HUES6 (cell line): Measurements from ENCODE around the gene OLFML3.
A peak's percentile ranks its signal among the peaks of the same experiment; 100 is the strongest.
"Not testable (repeated sequence)": the region's sequence is repeated elsewhere in the genome, so short reads cannot be mapped to it uniquely, and the experiment has no call there.

Source experiments
- H3K27ac ChIP-seq: 2 replicates; pipeline ENCODE4 v1.7.0; 2013; ENCODE audit warnings: low read depth, mild to moderate bottlenecking, low read length, inconsistent platforms
- H3K27me3 ChIP-seq: 2 replicates; pipeline ENCODE4 v1.6.1; 2013; ENCODE audit warnings: low read length; ENCODE audit not compliant: control insufficient read depth, insufficient read depth
- H3K36me3 ChIP-seq: 2 replicates; pipeline ENCODE4 v1.6.1; 2013; ENCODE audit warnings: low read length; ENCODE audit not compliant: control insufficient read depth, insufficient read depth
- H3K4me1 ChIP-seq: 2 replicates; pipeline ENCODE4 v1.6.1; 2013; ENCODE audit warnings: low read length; ENCODE audit not compliant: control insufficient read depth, insufficient read depth
- H3K4me3 ChIP-seq: 2 replicates; pipeline ENCODE4 v1.5.1; 2013; ENCODE audit warnings: low read depth, low read length
- H3K9ac ChIP-seq: one replicate; pipeline ENCODE4 v1.6.1; 2013; ENCODE audit warnings: mild to moderate bottlenecking, low read length
- H3K9me3 ChIP-seq: 2 replicates; pipeline ENCODE4 v1.6.1; 2013; ENCODE audit warnings: low read depth, low read length; ENCODE audit not compliant: control insufficient read depth, insufficient read depth

Gene OLFML3

DNA sequence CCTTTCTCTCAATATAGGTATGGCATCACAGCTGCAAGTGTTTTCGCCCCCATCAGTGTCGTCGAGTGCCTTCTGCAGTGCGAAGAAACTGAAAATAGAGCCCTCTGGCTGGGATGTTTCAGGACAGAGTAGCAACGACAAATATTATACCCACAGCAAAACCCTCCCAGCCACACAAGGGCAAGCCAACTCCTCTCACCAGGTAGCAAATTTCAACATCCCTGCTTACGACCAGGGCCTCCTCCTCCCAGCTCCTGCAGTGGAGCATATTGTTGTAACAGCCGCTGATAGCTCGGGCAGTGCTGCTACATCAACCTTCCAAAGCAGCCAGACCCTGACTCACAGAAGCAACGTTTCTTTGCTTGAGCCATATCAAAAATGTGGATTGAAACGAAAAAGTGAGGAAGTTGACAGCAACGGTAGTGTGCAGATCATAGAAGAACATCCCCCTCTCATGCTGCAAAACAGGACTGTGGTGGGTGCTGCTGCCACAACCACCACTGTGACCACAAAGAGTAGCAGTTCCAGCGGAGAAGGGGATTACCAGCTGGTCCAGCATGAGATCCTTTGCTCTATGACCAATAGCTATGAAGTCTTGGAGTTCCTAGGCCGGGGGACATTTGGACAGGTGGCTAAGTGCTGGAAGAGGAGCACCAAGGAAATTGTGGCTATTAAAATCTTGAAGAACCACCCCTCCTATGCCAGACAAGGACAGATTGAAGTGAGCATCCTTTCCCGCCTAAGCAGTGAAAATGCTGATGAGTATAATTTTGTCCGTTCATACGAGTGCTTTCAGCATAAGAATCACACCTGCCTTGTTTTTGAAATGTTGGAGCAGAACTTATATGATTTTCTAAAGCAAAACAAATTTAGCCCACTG is 38.7 kb upstream of the OLFML3 start:
- Histone ChIP-seq H3K36me3 (peaks cover 25% of the 10 kb centered on the region), H3K27ac (no peak overlapping the region), H3K4me1 (peaks cover 12% of the 10 kb centered on the region), H3K9me3 (no peaks in the 10 kb centered on the region), H3K9ac (no peak overlapping the region), H3K27me3 (no peaks in the 10 kb centered on the region), H3K4me3 (no peak overlapping the region)

DNA sequence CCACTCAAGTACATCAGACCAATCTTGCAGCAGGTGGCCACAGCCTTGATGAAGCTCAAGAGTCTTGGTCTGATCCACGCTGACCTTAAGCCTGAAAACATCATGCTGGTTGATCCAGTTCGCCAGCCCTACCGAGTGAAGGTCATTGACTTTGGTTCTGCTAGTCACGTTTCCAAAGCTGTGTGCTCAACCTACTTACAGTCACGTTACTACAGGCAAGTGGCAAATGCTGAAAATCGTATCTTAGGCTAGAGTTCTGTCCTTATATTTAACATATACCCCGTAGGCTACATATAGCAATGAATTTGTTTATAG is 38.1 kb upstream of the OLFML3 start:
- Histone ChIP-seq H3K9ac (no peak overlapping the region), H3K9me3 (no peaks in the 10 kb centered on the region), H3K4me1 (peaks cover 12% of the 10 kb centered on the region), H3K4me3 (no peak overlapping the region), H3K27ac (no peak overlapping the region), H3K36me3 (peaks cover 25% of the 10 kb centered on the region), H3K27me3 (no peaks in the 10 kb centered on the region)

DNA sequence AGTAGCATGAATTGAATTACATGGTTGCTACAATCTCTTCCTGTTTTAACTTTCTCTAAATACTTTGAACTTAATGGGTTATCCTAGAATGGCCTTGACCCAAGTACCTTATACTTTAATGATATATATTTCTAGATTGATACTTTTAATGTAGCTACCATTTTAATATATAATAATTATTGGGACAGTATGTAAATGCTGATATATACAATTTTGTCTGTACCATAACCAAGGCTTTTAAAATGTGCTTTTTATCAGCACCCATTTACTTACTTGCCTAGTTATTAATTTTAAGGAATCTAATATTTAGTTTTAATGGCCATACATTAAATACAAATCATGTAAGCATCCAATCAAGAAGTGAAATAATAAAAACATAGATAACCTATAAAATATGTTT is 36.7 kb upstream of the OLFML3 start:
- Histone ChIP-seq H3K9ac (no peak overlapping the region), H3K4me1 (peaks cover 16% of the 10 kb centered on the region), H3K36me3 (peaks cover 25% of the 10 kb centered on the region), H3K27me3 (no peaks in the 10 kb centered on the region), H3K9me3 (no peaks in the 10 kb centered on the region), H3K4me3 (no peak overlapping the region), H3K27ac (no peak overlapping the region)

DNA sequence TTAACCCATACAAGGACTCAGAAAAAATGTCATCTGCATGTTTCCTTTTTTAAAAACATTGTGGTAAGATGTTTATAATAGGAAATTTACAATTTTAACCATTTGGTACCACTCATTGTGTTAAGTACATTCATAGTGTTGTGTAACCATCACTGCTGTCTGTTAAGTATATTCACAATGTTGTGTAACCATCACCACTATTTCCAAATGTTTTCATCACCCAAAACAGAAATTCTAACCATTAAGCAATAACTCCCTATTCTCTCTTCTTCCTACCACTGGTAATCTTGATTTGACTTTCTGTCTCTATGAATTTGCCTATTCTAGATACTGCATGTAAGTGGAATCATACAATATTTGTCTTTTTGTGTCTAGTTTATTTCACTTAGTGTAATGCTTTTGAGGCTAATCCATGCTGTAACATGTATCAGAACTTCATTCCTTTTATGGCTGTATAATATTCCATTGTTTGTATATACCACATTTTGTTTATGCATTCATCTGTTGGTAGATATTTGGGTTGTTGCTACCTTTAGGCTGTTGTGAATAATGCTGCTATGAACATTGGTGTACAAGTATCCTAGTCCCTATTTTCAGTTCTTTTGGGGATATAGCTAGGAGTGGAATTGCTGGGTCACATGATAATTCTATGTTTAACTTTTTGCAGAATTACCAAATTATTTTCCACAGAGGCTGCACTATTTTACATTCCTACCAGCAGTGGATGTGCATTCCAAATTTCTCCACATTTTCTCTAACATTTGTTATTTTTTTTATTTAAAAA is 36.1 kb upstream of the OLFML3 start:
- H3K27me3 ChIP-seq, result no peaks in the 10 kb centered on the region
- H3K4me1 ChIP-seq, result peaks cover 20% of the 10 kb centered on the region
- H3K36me3 ChIP-seq, result peaks cover 25% of the 10 kb centered on the region
- no peaks in the 10 kb centered on the region for H3K9me3 ChIP-seq
- H3K9ac ChIP-seq, result no peak overlapping the region
- H3K27ac ChIP-seq, result no peak overlapping the region
- no peak overlapping the region for H3K4me3 ChIP-seq

DNA sequence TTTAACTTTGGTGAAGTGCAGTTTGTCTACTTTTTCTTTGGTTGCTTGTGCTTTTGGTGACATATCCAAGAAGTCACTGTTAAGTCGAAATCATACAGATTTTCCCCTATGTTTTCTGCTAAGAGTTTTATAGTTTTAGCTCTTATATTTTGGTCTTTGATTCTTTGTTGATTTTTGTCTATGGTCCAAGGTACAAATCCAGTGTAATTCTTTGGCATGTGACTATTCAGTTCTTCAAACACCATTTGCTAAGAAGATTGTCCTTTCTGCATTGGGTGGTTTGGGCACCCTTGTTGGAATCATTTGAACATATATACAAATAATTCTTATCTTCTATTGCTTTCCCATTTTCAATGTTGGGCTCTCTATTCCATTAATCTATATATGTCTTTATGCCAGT is 33.9 kb upstream of the OLFML3 start:
- Histone ChIP-seq H3K36me3 (peaks cover 21% of the 10 kb centered on the region), H3K27me3 (no peaks in the 10 kb centered on the region), H3K9me3 (no peaks in the 10 kb centered on the region), H3K27ac (no peak overlapping the region), H3K4me3 (no peak overlapping the region), H3K4me1 (peaks cover 20% of the 10 kb centered on the region), H3K9ac (no peak overlapping the region)

DNA sequence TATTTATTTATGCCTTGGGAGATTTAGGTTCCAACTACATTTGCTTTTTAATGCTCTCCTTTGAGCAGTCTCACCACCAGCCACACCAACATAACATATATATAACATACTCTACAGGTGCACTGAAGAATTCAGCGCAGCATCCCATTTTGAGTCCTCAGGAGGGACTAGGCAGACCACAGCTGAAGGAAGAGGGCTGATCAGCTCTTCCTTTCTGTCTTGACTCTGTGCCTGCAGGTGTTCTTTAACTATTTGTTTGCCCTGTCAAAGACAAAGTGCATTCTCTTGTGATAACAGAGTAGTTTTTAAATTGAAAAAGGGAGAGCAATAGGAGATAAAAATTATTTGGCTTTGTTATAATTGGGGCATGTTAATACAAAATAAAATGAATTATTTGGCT is 33.2 kb upstream of the OLFML3 start:
- Histone ChIP-seq H3K9me3 (no peaks in the 10 kb centered on the region), H3K4me3 (no peak overlapping the region), H3K4me1 (peaks cover 20% of the 10 kb centered on the region), H3K36me3 (peaks cover 13% of the 10 kb centered on the region), H3K27me3 (no peaks in the 10 kb centered on the region), H3K27ac (no peak overlapping the region), H3K9ac (no peak overlapping the region)

DNA sequence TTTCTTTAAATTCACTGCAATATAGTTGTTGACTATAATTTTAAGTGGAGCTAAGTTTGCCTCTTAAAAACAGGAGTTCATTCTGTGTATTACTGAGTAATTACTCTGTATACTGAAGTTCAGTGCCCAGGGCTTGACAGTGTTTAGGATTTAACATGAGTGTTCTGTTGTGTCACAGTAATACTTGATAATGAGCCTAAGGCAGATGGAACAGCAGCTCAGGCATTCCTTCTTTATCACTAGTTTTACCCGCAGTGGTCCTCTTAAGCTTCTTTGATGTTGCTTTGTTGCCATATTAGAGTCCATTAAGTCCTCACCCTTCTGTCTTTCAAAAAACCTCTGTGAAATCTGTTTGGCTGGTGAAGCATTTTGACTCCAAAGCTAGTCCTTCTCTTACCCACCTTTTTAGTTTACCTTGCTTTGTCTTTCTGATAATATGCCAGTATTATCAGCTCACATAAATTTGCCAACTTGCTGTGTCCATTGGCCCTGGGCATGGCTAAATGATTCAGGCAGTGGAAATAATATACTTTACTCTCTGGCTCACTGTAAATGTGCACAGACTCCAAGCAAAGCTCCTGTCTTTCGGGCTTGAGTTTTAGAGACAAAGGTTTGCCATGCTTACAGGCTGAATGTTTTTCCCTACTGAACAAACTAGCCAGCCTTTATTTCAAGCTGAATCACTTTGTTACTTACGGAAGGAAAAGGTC is 32.4 kb upstream of the OLFML3 start:
- no peak overlapping the region; the same call in 1 of the 2 replicates for H3K27ac ChIP-seq
- peaks cover 20% of the 10 kb centered on the region for H3K4me1 ChIP-seq
- no peaks in the 10 kb centered on the region for H3K27me3 ChIP-seq
- no peak overlapping the region for H3K4me3 ChIP-seq
- peaks cover 9% of the 10 kb centered on the region for H3K36me3 ChIP-seq
- H3K9me3 ChIP-seq, result no peaks in the 10 kb centered on the region
- no peak overlapping the region for H3K9ac ChIP-seq

DNA sequence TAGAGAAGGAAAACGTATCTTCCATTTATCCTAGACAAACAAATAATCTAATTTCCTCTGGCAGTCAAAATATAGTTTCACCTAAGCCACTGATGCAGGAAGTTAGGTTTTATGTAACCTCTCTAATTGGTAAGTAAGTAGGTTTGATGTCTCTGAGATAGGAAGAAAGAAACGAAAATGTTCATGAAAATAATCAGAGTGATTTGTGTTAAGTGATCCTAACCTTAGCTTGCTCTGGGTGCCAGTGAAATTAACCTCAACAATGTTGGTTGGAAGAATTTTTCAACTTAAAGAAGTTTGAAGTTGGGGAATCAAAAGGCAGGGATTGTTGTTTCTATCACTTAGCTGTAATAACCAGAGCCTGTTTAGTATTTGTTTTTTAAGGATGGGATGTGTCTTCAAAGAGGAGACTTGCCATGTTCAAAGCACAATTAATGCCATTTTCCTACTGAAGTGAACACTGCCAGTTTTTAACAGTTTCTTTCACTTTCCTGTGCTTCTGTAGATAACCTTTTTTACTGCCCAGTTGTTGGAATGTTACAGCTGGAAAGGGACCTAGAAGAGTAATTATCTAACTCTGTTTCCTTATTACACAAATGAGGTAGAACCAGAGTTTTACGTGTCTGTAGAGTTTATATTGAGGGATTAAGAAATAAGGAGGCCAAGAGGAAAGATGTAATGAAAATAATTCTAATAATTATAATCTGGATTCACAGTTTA is 31.7 kb upstream of the OLFML3 start:
- Histone ChIP-seq H3K36me3 (peaks cover 9% of the 10 kb centered on the region), H3K4me3 (no peak overlapping the region), H3K27me3 (no peaks in the 10 kb centered on the region), H3K9me3 (no peaks in the 10 kb centered on the region), H3K4me1 (peaks cover 20% of the 10 kb centered on the region), H3K27ac (no peak overlapping the region; the same call in 1 of the 2 replicates), H3K9ac (no peak overlapping the region)

DNA sequence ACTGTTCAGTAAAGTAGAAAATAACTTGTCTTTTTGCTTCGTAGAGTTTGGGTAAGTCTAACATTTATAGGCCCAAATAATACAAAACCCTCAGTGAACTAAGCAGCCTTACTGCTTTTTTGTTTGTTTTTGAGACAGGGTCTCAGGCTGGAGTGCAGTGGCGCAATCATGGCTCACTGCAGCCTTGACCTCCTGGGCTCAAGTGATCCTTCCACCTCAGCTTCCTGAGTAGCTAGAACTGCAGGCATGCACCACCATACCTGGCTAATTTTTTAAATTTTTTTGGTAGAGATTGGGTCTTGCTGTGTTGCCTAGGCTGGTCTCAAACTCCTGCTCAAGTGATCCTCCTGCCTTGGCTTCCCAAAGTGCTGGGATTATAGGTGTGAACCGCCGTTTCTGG is 31.1 kb upstream of the OLFML3 start:
- not testable (repeated sequence) for H3K4me3 ChIP-seq, H3K9me3 ChIP-seq, H3K27me3 ChIP-seq, H3K36me3 ChIP-seq, H3K9ac ChIP-seq
- Histone ChIP-seq H3K4me1 (peaks cover 20% of the 10 kb centered on the region), H3K27ac (0 out of 2 replicates have a peak overlapping the region, but pooled peaks have one; percentile 6)

DNA sequence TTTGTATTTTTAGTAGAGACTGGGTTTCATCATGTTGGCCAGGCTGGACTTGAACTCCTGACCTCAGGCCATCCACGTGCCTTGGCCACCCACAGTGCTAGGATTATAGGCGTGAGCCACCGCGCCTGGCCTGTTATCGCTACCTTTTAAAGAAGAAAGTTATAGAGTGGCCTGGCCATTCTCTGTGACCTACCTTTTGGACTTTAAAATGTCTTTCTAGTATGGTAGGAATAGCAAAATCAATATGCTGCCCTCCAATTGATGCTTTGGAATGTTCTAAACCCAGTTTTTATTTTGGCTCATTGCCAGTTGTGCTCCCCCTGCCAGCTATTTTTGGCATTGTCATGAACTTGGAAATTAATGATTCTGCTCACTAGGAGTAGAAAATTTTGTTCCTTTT is 30.3 kb upstream of the OLFML3 start:
- H3K9ac ChIP-seq, result no peak overlapping the region
- no peak overlapping the region for H3K4me3 ChIP-seq
- H3K27me3 ChIP-seq, result no peaks in the 10 kb centered on the region
- H3K36me3 ChIP-seq, result 0 out of 2 replicates have a peak, but pooled peaks cover 3% of the 10 kb centered on the region
- H3K9me3 ChIP-seq, result no peaks in the 10 kb centered on the region
- H3K4me1 ChIP-seq, result peaks cover 20% of the 10 kb centered on the region
- H3K27ac ChIP-seq, result no peak overlapping the region
